Muscle of back (tissue), 11 donors: ENCODE results near the gene FSIP1. TPM values are rescaled to one million over a fixed set of nuclear protein-coding genes. Genes with fewer than 3 reads are reported as not detected.

ENCODE experiments used
- DNase-seq, 3 donors: peaks; one replicate each; pipeline versions ENCODE4 v3.0.0 to v3.0.0-alpha.2; 2013
- polyA plus RNA-seq, 10 donors: library from polyadenylated mRNA; unstranded; fragments of 120-200 nt; gene quantifications; one replicate each; pipeline ENCODE4 v1.2.1, GENCODE V29; 2013; ENCODE audit not compliant: insufficient read length in 10 of 10

Gene FSIP1
- polyA plus RNA-seq, 10 donors, result 0.13 to 2.6 (median 0.54) TPM

DNA sequence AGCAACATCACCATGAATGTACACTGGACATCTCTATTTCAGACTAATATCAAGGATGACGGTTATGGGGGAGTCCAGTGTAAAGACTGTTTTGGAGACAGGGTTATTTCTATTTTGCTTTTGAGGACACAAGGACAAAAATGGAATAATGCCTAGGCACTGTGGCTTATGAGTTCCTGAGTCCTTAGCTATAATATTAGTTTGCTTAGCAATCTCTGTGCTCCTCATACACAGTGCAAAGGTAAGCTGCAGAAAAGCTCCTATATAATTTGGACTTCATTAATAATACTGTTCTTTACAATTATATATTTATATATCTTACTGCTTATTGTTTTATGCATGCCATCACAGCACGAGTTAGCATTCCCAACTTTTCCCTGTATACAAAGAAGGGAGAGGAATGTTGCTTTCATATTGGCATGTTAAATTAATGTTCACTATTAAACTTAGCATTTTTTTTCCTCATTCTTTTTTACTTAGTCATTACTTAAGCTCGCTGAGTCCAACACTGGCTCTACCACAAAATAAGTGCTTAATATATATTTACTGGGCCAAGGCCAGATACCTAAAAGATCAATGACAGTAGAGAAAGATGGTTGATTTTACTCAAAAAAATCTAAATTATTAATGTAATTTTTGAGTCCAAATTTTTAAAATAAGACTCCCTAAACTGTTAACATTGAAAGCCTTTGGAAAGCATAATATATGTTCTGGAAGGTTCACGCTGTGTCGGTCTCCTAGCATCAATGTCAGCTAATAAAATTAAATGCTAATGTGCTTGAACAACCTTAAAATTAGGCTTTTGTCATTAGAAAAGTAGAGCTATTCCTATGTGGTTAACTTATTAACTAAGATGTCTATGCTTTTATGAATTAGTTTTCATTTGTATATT is 187.9 kb downstream of the FSIP1 start:
- DNase-seq, result peak in 1 of 3 donors; percentile 17

DNA sequence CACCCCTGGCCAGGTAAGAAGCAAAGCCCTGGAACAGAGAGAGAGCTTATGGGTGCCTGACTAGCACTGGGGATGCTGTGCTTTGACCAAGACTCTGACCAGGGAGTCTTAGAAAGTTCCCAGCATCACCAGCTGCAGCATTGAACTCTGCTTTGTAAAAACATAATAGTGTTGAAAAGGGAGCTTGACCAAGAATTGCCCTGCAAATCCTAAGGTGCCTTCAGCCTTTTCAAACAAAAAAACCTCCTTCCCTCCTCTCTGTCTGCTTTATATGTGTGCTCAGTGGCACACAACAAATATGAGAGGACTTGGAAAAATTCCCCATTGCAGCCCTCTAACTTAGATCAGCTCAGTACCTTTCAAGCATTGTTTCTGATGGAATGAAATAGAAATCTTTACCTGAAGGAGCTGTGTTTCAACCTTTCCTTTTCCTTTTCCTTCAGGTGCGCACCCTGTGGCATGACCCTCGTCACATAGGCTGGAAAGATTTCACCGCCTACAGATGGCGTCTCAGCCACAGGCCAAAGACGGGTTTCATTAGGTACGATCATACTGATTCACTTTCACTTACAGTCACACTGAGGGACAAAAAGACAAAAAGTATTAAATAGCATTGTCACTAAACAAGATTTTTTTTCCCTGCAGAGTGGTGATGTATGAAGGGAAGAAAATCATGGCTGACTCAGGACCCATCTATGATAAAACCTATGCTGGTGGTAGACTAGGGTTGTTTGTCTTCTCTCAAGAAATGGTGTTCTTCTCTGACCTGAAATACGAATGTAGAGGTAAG is 188.8 kb downstream of the FSIP1 start:
- no peak for DNase-seq

DNA sequence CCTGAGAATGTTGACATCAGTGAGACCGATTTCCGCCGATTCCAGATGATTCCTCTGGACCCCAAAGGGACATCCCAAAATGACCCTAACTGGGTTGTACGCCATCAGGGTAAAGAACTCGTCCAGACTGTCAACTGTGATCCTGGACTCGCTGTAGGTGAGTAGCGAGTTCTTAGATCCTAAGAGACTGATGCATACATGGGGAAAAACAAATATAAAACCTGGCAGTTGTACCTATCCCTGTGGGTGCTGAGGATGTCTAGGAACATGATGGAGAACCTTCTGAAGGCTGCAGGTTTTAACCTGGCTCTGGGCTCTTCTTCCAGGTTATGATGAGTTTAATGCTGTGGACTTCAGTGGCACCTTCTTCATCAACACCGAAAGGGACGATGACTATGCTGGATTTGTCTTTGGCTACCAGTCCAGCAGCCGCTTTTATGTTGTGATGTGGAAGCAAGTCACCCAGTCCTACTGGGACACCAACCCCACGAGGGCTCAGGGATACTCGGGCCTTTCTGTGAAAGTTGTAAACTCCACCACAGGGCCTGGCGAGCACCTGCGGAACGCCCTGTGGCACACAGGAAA is 189.5 kb downstream of the FSIP1 start:
- no peak for DNase-seq

DNA sequence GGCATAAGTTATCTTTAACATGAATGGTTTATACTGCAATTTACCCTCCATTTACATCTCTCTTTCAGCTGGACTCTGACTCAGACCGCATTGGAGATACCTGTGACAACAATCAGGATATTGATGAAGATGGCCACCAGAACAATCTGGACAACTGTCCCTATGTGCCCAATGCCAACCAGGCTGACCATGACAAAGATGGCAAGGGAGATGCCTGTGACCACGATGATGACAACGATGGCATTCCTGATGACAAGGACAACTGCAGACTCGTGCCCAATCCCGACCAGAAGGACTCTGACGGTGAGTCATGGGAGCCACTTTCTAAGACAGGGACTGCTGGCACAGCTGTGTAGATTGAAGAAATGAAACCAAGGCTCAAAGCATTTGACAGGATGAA is 190.1 kb downstream of the FSIP1 start:
- peak in 1 of 3 donors; percentile 11 for DNase-seq

DNA sequence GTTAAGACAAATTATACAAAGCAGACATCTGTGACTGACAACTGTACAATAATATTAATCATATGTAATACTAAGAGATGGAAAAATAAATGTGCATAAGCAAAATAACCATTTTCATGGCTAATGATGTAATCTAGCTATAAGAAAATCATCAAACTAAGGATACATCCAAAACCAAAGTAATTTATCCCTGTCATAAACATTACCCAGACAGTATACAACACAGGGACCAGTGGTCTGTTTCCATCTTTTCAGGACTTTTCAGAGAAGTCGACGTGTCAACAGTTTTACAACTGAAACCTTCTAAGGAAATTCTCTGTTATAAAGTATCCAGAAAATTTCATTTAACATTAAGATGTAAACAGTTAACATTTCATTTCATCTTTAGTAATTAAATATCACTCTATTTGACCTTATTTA is 190.7 kb downstream of the FSIP1 start:
- DNase-seq, result no peak

DNA sequence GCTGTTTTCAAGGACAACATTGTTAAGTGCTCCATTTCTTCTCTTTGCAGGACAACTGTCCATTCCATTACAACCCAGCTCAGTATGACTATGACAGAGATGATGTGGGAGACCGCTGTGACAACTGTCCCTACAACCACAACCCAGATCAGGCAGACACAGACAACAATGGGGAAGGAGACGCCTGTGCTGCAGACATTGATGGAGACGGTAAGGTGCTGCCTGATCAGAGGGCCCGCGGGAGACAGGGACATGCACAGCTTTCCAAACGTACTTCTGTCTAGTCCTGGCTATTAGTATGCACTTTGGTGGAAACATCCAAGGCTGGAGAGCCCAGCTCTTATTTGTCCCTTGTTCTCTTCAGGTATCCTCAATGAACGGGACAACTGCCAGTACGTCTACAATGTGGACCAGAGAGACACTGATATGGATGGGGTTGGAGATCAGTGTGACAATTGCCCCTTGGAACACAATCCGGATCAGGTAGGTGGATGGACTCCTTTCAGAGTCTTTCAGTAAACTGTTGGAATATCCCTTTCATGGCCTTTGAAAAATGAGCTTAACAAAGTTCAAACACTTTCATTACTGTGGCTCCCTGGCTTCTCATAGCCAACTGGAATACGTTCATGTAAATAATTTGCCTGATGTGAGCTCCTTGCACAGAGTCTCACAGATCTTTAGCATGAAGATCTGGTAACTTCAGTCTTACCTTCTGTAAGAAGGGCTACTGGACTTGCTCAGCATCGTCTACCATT is 191.3 kb downstream of the FSIP1 start:
- DNase-seq, result no peak

DNA sequence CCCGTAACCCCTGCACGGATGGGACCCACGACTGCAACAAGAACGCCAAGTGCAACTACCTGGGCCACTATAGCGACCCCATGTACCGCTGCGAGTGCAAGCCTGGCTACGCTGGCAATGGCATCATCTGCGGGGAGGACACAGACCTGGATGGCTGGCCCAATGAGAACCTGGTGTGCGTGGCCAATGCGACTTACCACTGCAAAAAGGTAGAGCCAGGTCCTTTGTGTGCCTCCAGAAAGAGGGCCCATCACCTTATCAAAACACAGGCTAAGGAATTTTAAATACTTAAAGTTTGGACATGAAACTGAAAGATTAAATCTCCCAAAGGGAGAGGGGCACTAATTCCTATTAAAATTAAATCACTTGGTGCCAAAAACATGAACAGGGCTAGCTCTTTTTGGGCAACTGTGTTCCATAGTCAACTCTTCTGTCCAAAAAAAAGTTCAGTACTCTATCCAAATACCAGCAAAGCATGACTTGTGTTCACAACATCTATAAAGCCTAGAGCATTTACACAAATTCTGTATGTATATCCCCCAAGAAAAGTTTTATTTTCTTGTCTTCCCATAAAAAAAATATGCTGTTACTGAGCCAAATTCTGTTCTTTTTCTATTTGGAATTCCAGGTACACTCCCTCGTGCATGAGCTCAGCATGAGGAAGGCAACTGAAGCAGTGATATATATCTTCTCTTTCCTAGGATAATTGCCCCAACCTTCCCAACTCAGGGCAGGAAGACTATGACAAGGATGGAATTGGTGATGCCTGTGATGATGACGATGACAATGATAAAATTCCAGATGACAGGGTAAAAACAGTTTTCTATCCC is 192.6 kb downstream of the FSIP1 start:
- DNase-seq, result no peak

DNA sequence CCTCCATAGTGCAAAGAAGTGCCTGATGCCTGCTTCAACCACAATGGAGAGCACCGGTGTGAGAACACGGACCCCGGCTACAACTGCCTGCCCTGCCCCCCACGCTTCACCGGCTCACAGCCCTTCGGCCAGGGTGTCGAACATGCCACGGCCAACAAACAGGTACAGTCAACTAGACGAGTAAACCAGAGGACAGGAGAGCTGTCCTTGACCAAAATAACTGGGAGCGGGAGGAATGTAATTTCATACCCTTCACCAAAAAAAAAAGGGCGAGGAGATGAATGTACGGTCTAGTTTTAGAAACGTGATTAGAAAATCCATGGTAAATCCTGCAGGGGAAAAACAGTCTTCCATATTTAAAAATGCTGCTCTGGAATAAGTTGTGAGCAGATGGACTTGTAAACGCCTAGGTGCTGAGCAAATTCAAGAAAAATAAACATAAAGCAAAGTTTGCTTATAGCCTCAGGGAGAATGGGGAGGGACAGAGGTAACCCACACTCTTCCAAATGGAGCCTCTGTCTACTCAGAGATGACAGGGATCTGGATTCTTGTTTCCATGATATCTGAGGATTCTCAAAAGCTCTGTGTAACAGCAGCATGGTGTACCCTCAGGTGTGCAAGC is 193.3 kb downstream of the FSIP1 start:
- DNase-seq, result no peak

DNA sequence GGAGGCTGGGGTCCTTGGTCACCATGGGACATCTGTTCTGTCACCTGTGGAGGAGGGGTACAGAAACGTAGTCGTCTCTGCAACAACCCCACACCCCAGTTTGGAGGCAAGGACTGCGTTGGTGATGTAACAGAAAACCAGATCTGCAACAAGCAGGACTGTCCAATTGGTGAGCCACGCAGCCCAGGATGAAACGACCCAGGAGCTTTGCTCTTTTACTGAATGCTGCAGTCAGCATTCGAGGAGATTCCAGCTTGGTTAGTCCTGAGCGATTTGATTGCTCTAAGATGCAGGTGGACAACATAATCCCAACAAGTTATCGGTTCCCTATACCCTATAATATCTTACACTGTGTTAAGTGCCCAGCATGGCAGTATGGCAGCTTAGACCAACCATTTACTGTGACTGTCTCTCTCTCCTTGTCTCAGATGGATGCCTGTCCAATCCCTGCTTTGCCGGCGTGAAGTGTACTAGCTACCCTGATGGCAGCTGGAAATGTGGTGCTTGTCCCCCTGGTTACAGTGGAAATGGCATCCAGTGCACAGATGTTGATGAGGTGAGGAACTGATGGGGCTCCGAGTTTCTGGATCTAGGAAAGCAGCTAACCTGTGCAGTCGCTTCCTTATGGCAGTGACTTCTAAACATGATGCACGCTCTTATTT is 194.0 kb downstream of the FSIP1 start:
- no peak for DNase-seq

DNA sequence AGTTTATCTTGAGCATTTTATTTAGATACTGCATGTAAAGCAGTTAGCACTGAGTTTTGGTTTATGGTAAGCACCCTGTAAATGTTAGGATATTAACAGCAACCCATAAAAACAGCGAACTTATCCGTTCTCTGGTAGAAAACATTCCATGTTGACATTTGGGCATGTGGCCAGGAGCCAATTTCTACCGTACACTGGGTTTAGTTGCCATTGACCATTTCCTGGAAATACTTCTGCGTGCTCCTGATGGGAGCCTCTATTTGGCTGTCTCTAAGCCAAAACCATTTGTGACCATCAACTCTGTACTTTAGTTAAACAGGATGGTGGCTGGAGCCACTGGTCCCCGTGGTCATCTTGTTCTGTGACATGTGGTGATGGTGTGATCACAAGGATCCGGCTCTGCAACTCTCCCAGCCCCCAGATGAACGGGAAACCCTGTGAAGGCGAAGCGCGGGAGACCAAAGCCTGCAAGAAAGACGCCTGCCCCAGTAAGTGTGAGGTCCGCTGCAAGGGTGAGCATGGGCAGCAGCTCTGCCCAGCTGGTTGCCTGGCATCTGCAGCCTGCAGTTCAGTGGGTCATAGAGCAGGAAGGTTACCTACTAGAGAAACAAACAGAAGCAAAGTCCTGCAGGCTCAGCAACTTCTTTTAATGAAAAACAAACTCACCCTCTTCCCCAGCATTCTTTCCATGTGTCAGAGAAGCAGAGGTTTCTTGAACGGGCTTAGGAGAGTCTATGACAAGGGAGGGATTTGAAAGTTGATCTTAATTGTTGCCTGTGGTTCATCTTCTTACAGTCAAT is 194.7 kb downstream of the FSIP1 start:
- peak in 1 of 3 donors; percentile 16 for DNase-seq

DNA sequence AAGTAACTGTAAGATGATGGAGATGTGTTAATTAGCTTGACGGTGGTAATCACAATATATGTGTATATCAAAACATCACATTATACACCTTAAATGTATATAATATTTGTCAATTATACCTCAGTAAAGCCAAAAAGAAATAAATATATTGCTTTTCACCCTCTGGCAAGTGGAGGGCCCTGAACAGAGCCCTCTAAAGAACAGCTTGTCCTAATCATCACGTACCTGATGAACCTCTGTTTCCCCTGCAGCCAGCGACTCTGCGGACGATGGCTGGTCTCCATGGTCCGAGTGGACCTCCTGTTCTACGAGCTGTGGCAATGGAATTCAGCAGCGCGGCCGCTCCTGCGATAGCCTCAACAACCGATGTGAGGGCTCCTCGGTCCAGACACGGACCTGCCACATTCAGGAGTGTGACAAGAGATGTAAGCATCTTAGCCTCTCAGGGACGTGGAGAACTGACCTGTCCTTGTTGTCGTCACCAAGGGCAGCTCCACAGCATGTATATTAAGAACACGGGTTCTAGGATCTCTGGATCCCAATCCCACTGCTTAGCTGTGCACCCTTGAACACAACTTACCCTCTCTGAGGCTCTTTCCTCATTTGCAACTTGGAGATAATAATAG is 195.4 kb downstream of the FSIP1 start:
- DNase-seq, result peak in 1 of 3 donors; percentile 12

DNA sequence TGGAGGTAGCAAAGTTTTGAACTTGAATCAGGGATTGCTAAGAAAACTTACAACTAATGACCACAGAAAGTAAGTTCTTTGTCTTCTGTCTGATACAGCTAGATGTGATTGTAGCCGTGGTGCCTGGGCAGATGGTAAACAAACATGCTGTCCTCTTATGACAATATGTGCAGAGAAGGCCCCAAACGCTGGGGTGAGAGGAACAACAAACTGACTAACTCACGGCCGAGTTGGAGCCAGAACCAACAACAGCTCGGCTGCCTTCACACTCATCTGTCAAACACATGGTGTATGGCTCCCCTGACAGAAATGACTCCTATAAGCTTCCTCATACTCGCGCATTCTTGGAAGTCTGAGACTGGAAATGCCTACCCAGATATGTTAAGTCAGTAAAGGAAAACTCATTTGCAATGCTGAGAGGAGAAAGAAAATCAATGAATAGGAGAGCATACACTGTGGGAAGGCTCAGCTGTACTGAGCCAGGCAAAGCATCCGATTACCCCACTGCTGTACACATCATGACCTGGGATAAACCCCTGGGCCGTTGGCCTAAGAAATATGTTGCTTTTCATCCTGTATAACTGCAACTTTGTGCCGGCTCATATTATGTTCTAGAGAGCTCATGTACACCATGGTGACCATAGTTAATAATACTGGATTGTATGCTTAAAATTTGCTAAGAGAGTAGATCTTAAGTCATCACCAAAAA is 196.1 kb downstream of the FSIP1 start:
- DNase-seq, result peak in 2 of 3 donors; percentile 61 to 65

DNA sequence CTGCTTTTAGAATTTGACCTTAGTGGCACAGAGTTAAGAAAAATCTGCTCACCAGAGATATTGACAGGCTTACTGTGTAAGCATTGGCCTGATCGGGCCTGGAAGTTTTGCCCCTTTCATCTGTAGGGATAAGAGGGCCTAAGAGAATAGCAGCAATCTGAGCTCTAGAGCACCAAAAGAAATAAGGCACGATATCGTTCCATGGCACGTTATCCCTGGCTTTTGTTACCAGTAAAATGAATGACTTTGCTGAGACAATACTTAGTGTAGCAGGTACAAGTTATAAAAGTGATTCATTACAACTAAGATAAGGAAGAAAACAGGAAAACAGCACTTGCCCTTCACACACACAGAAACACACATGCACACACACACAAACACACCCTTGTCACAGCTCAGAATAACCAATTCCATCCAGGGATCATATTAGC is 196.8 kb downstream of the FSIP1 start:
- no peak for DNase-seq

DNA sequence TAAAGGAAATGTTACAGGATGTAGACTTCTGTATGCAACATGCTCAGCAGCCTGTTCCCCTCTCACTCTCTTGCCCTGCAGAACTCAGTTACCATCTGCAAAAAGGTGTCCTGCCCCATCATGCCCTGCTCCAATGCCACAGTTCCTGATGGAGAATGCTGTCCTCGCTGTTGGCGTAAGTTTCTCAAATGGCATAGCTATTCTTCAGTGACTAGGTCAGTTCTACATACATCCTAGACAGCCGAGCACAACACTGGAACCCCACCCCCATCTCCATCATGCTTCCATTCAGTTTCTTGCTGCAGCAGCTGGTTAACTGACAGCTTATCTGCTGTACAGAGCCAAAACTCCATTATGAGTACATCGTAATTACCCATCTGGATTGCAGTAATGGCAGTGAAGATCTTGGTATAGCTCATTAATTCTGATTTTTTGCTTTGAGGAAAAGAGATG is 197.2 kb downstream of the FSIP1 start:
- peak in 1 of 3 donors; percentile 6 for DNase-seq

DNA sequence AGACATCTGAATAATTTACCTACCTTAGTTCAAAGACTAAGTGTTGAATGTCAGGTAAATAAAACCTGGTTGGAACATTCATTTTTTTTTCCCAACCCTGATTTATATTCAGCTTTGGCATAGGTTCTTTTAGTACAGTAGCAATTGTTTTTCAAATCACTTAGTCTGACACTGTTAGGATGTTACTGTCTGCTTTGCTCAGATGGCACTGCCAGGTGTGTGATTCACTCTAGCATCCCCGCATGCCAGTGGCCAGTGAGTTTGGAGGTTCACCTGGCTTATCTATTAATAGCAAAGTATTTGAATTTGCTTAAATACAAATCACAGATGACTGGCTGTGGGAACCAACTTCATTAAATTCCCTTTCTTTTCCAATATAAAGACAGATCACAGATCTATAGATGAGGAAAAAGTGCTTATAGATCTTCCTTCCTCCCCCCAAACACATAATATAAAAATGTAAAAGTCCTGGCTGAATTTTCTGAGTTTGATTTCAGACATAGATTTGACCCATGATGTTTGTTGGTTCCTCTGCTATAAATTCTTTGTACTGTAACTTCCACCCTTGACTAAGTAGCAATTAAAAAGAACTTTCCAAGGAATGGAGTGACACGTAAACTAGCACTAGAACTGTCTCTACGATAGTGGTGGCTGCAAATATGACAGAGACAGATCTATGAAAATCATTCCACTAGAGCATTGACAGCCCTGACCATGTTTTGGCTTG is 197.8 kb downstream of the FSIP1 start:
- peak in 1 of 3 donors; percentile 4 for DNase-seq

DNA sequence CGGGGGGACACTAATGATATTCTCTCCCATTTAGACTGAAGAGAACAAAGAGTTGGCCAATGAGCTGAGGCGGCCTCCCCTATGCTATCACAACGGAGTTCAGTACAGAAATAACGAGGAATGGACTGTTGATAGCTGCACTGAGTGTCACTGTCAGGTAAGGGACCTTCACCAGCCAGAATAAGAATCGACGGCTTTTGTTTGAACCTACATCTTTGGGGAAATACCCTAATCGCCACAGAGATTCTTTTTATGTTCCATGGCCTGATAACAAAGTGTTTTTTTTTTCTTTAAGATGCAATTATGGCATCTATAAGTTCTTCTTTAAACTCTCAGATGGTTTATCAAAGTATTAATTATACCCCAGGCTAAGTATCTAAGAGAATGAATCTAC is 198.4 kb downstream of the FSIP1 start:
- no peak for DNase-seq
